UCSD-AML1 (cell line): Measurements from ENCODE around the gene ST8SIA6.

ENCODE experiments used
- DNase-seq: peaks from one replicate; lab custom pipeline; 2025; ENCODE audit not compliant: unreplicated experiment; lab: John Stamatoyannopoulos, UW

Gene ST8SIA6

GRCh38 chr10:17273403-17273802 lies 181.0 kb downstream of the ST8SIA6 start:
- no peak for DNase-seq

DNA sequence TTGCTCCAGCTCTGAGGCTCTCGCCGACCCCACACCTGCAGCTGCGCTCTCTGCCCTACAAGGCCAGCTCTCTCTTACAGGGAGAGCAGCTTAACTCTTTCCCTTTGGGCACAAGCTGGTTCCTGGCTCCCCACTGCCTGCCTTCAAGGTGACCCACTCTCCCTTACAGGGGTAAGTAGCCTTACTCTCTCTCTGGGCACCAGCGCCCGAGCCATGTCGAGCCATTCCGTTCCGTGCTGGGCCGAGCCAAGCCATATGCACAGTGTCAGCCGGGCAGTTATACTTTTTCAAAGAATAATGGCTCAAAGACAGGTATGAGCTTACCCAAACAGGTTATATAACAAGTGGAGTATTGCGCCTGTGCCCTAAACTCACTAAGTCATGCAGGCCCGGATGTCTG lies 181.7 kb downstream of the ST8SIA6 start:
- DNase-seq = no peak
